Caco-2 (cell line): ENCODE data around the gene GTF3C1. TPM values are rescaled to one million over a fixed set of nuclear protein-coding genes. Genes with fewer than 3 reads are reported as not detected.

Experiments used
- BruUV-seq: library from RNA; stranded (reverse); fragments of 400-500 nt; replicated peaks from 2 replicates; lab custom pipeline; 2021; lab: Mats Ljungman, UMichigan
- CTCF ChIA-PET: fragments of 300-600 bp; sonication (Branson Sonifier 250); formaldehyde crosslinking; loops from one replicate; lab custom pipeline; 2022; ENCODE audit warnings: antibody characterized with exemption; lab: Charles Lee
- POLR2A ChIA-PET: fragments of 300-600 bp; sonication (Branson Sonifier 250); formaldehyde crosslinking; loops from one replicate; lab custom pipeline; 2022; ENCODE audit warnings: antibody characterized with exemption; lab: Charles Lee
- DNase-seq, 2 experiments: peaks; one replicate each; pipeline versions ENCODE4 v3.0.0 to v3.0.0-alpha.2; 2020 to 2022
- H3K27me3 ChIP-seq: replicated peaks from 2 replicates; pipeline ENCODE4 v1.6.0; 2011; ENCODE audit warnings: low read length; ENCODE audit not compliant: control insufficient read depth, insufficient read depth
- H3K36me3 ChIP-seq: 2 replicates; pipeline ENCODE4 v1.5.1; 2011; ENCODE audit warnings: low read length; ENCODE audit not compliant: control insufficient read depth, insufficient read depth
- H3K4me1 ChIP-seq: fragments of 250-450 bp; sonication (Bioruptor Pico); 2 replicates; pipeline ENCODE4 v1.5.1; 2020; ENCODE audit warnings: mild to moderate bottlenecking
- H3K4me3 ChIP-seq: 2 replicates; pipeline ENCODE4 v1.5.1; 2011; ENCODE audit warnings: low read depth, mild to moderate bottlenecking, control low read depth, low read length
- H3K9me3 ChIP-seq: fragments of 250-450 bp; sonication (Bioruptor Pico); 2 replicates; pipeline ENCODE4 v1.5.1; 2020; ENCODE audit warnings: mild to moderate bottlenecking, moderate library complexity
- H3K27ac Mint-ChIP-seq: one replicate; pipeline ENCODE4 v1.8.0; 2022; ENCODE audit warnings: mixed read lengths; ENCODE audit not compliant: unreplicated experiment
- H3K27me3 Mint-ChIP-seq: one replicate; pipeline ENCODE4 v1.8.0; 2022; ENCODE audit warnings: mixed read lengths; ENCODE audit not compliant: insufficient read depth, unreplicated experiment
- H3K36me3 Mint-ChIP-seq: one replicate; pipeline ENCODE4 v1.8.0; 2022; ENCODE audit warnings: mild to moderate bottlenecking, mixed read lengths; ENCODE audit not compliant: insufficient read depth, unreplicated experiment
- H3K4me1 Mint-ChIP-seq: one replicate; pipeline ENCODE4 v1.8.0; 2022; ENCODE audit warnings: low read depth, mixed read lengths; ENCODE audit not compliant: unreplicated experiment
- H3K4me3 Mint-ChIP-seq: one replicate; pipeline ENCODE4 v1.8.0; 2022; ENCODE audit warnings: mild to moderate bottlenecking, moderate library complexity, mixed read lengths; ENCODE audit not compliant: unreplicated experiment
- H3K9me3 Mint-ChIP-seq: one replicate; pipeline ENCODE4 v1.8.0; 2022; ENCODE audit warnings: mixed read lengths; ENCODE audit not compliant: unreplicated experiment
- CTCF ChIP-seq, 2 experiments: fragments of 200-600 bp in 1 of 2; IDR thresholded peaks; 1 replicate in 1 of 2; 2 replicates in 1 of 2; pipeline versions ENCODE4 v1.5.1 to v1.8.0; 2011 to 2022; ENCODE audit warnings: antibody characterized with exemption in 1 of 2, control low read depth in 1 of 2, inconsistent platforms in 1 of 2, low read depth in 1 of 2, low read length in 1 of 2, mild to moderate bottlenecking in 1 of 2, moderate library complexity in 1 of 2; ENCODE audit not compliant: insufficient read depth in 1 of 2, severe bottlenecking in 1 of 2, unreplicated experiment in 1 of 2
- intact Hi-C: fragments of 100-400 bp; cut with micrococcal nuclease; formaldehyde crosslinking; loops from one replicate; pipeline ENCODE4 v1.10.0; 2022; ENCODE audit not compliant: unreplicated experiment
- total RNA-seq: library from RNA; stranded (reverse); gene quantifications from 2 replicates; pipeline ENCODE4 v1.2.3, GENCODE V29; 2022

GTF3C1 gene
- total RNA-seq, 1 experiment from 2014 or later: 67.7 TPM

- Mint-ChIP-seq H3K27ac (peak overlapping the region; percentile 100), H3K27me3 (no peaks in the 10 kb centered on the region), H3K9me3 (no peaks in the 10 kb centered on the region), H3K4me3 (peak overlapping the region; percentile 98), H3K36me3 (peaks cover 46% of the 10 kb centered on the region), H3K4me1 (peaks cover 26% of the 10 kb centered on the region)
- TF ChIP-seq CTCF (IDR thresholded peaks at IDR 0.05; ENCODE audit: insufficient read depth in 1 of 2, low read depth in 1 of 2, low read length in 1 of 2, severe bottlenecking in 1 of 2, unreplicated experiment in 1 of 2): no peak
- Histone ChIP-seq H3K4me3 (peak overlapping the region; percentile 80), H3K4me1 (peaks cover 8% of the 10 kb centered on the region; the same call in 1 of the 2 replicates), H3K9me3 (no peaks in the 10 kb centered on the region), H3K36me3 (no peaks in the 10 kb centered on the region), H3K27me3 (no peaks in the 10 kb centered on the region)
- DNase-seq: no peak
- intact Hi-C loops: no loop called here
- CTCF ChIA-PET: no interaction called here
- BruUV-seq: no TSS peak
- POLR2A ChIA-PET: interaction anchor here (0.6 to 1.0 kb wide), 6 partner anchors 9 to 175 kb away, joined by 3 to 4 read pairs (median 3); no protein-coding TSS in a partner anchor
These were observed 308 bp downstream of the GTF3C1 start for GRCh38 chr16:27549464-27549745.

- peaks cover 8% of the 10 kb centered on the region; the same call in 1 of the 2 replicates for H3K4me1 ChIP-seq
- TF ChIP-seq CTCF (IDR thresholded peaks at IDR 0.05; ENCODE audit: insufficient read depth in 1 of 2, low read depth in 1 of 2, low read length in 1 of 2, severe bottlenecking in 1 of 2, unreplicated experiment in 1 of 2): no peak
- DNase-seq: no peak
- H3K9me3 ChIP-seq: no peaks in the 10 kb centered on the region
- ChIA-PET POLR2A (no interaction called here), CTCF (no interaction called here)
- Mint-ChIP-seq H3K4me1 (peaks cover 26% of the 10 kb centered on the region), H3K36me3 (peaks cover 59% of the 10 kb centered on the region), H3K27me3 (no peaks in the 10 kb centered on the region), H3K27ac (no peak overlapping the region), H3K9me3 (no peaks in the 10 kb centered on the region), H3K4me3 (no peak overlapping the region)
- H3K4me3 ChIP-seq: no peak overlapping the region
- H3K27me3 ChIP-seq: no peaks in the 10 kb centered on the region
- H3K36me3 ChIP-seq: no peaks in the 10 kb centered on the region
- BruUV-seq: no TSS peak
- intact Hi-C loops: no loop called here
These were observed 1.9 kb downstream of the GTF3C1 start for GRCh38 chr16:27547851-27548250.

GRCh38 chr16:27547134-27547533 is 2.6 kb downstream of the GTF3C1 start:
- H3K27ac Mint-ChIP-seq: no peak overlapping the region
- POLR2A ChIA-PET: no interaction called here

More at GRCh38 chr16:27547134-27547533, 2.6 kb downstream of the GTF3C1 start:
- intact Hi-C loops: no loop called here
- CTCF ChIA-PET: no interaction called here
- Histone ChIP-seq H3K27me3 (no peaks in the 10 kb centered on the region), H3K36me3 (peaks cover 2% of the 10 kb centered on the region; the same call in 1 of the 2 replicates), H3K9me3 (no peaks in the 10 kb centered on the region), H3K4me3 (no peak overlapping the region), H3K4me1 (peaks cover 8% of the 10 kb centered on the region; the same call in 1 of the 2 replicates)
- no peak for TF ChIP-seq CTCF (IDR thresholded peaks at IDR 0.05; ENCODE audit: insufficient read depth in 1 of 2, low read depth in 1 of 2, low read length in 1 of 2, severe bottlenecking in 1 of 2, unreplicated experiment in 1 of 2)
- BruUV-seq: no TSS peak
- peaks cover 66% of the 10 kb centered on the region for H3K36me3 Mint-ChIP-seq
- no peak for DNase-seq
- H3K4me3 Mint-ChIP-seq: no peak overlapping the region
- no peaks in the 10 kb centered on the region for H3K9me3 Mint-ChIP-seq
- H3K4me1 Mint-ChIP-seq: peaks cover 26% of the 10 kb centered on the region
- no peaks in the 10 kb centered on the region for H3K27me3 Mint-ChIP-seq
